ENCODE results near the gene GRM1. TPM values are rescaled to one million over a fixed set of nuclear protein-coding genes. Genes with fewer than 3 reads are reported as not detected.

Gene GRM1
- 0.16 TPM for total RNA-seq
- 0.01 TPM for polyA plus RNA-seq

- no peak within 1 kb of the TSS for H3K4me3 ChIP-seq (ENCODE audit: low read depth, low read length)
- no peaks in the 10 kb centered on the region for H3K4me1 ChIP-seq (ENCODE audit: insufficient read depth)
- WGBS: 3% methylated on average over 39 of the region's 39 CpGs
- H3K27ac ChIP-seq (ENCODE audit: low read depth): no peak within 1 kb of the TSS
- H3K36me3 ChIP-seq (ENCODE audit: insufficient read depth): no peaks in the 10 kb centered on the region
- DNase-seq (ENCODE audit: extremely low spot score): no peak
These were observed at the start of gene GRM1 for GRCh38 chr6:146028851-146029572. GRM1 (plus strand) TSS chr6:146029062; CDS start chr6:146029518, 456 bp downstream.

- no peaks in the 10 kb centered on the region for H3K36me3 ChIP-seq (ENCODE audit: insufficient read depth)
- H3K4me1 ChIP-seq (ENCODE audit: insufficient read depth): no peaks in the 10 kb centered on the region
- no peak for DNase-seq (ENCODE audit: extremely low spot score)
- H3K27ac ChIP-seq (ENCODE audit: low read depth): no peak overlapping the region
- H3K4me3 ChIP-seq (ENCODE audit: low read depth, low read length): no peak overlapping the region
- 64% methylated on average over 1 of the region's 1 CpG for WGBS
These were observed 19.5 kb upstream of the GRM1 start for GRCh38 chr6:146009338-146009737.

GRCh38 chr6:146014233-146014632 is 14.6 kb upstream of the GRM1 start:
- Histone ChIP-seq H3K4me3 (ENCODE audit: low read depth, low read length) (no peak overlapping the region), H3K4me1 (ENCODE audit: insufficient read depth) (no peaks in the 10 kb centered on the region), H3K27ac (ENCODE audit: low read depth) (no peak overlapping the region), H3K36me3 (ENCODE audit: insufficient read depth) (no peaks in the 10 kb centered on the region)
- DNase-seq (ENCODE audit: extremely low spot score): no peak

GRCh38 chr6:146017672-146018071 is 11.2 kb upstream of the GRM1 start:
- Histone ChIP-seq H3K4me1 (ENCODE audit: insufficient read depth) (no peaks in the 10 kb centered on the region), H3K4me3 (ENCODE audit: low read depth, low read length) (no peak overlapping the region), H3K27ac (ENCODE audit: low read depth) (no peak overlapping the region), H3K36me3 (ENCODE audit: insufficient read depth) (no peaks in the 10 kb centered on the region)
- DNase-seq (ENCODE audit: extremely low spot score): no peak

GRCh38 chr6:146026873-146027272 is 2.0 kb upstream of the GRM1 start:
- no peaks in the 10 kb centered on the region for H3K4me1 ChIP-seq (ENCODE audit: insufficient read depth)
- H3K4me3 ChIP-seq (ENCODE audit: low read depth, low read length): no peak overlapping the region
- no peaks in the 10 kb centered on the region for H3K36me3 ChIP-seq (ENCODE audit: insufficient read depth)
- no peak overlapping the region for H3K27ac ChIP-seq (ENCODE audit: low read depth)
- WGBS: 73% methylated on average over 3 of the region's 3 CpGs
- DNase-seq (ENCODE audit: extremely low spot score): no peak

GRCh38 chr6:146027586-146028251 is 1.1 kb upstream of the GRM1 start:
- 2% methylated on average over 31 of the region's 31 CpGs for WGBS
- Histone ChIP-seq H3K4me3 (ENCODE audit: low read depth, low read length) (no peak overlapping the region), H3K27ac (ENCODE audit: low read depth) (no peak overlapping the region), H3K36me3 (ENCODE audit: insufficient read depth) (no peaks in the 10 kb centered on the region), H3K4me1 (ENCODE audit: insufficient read depth) (no peaks in the 10 kb centered on the region)
- no peak for DNase-seq (ENCODE audit: extremely low spot score)

GRCh38 chr6:146028252-146028795 is 538 bp upstream of the GRM1 start:
- H3K4me3 ChIP-seq (ENCODE audit: low read depth, low read length): no peak overlapping the region
- no peak overlapping the region for H3K27ac ChIP-seq (ENCODE audit: low read depth)
- DNase-seq (ENCODE audit: extremely low spot score): no peak
- H3K4me1 ChIP-seq (ENCODE audit: insufficient read depth): no peaks in the 10 kb centered on the region
- no peaks in the 10 kb centered on the region for H3K36me3 ChIP-seq (ENCODE audit: insufficient read depth)
- 2% methylated on average over 19 of the region's 19 CpGs for WGBS

- Histone ChIP-seq H3K4me3 (ENCODE audit: low read depth, low read length) (no peak overlapping the region), H3K27ac (ENCODE audit: low read depth) (no peak overlapping the region), H3K4me1 (ENCODE audit: insufficient read depth) (no peaks in the 10 kb centered on the region), H3K36me3 (ENCODE audit: insufficient read depth) (no peaks in the 10 kb centered on the region)
- DNase-seq (ENCODE audit: extremely low spot score): no peak
- 19% methylated on average over 25 of the region's 25 CpGs for WGBS
These were observed 817 bp downstream of the GRM1 start for GRCh38 chr6:146029573-146030184.

- no peak for DNase-seq (ENCODE audit: extremely low spot score)
- no peaks in the 10 kb centered on the region for H3K4me1 ChIP-seq (ENCODE audit: insufficient read depth)
- H3K36me3 ChIP-seq (ENCODE audit: insufficient read depth): no peaks in the 10 kb centered on the region
- H3K4me3 ChIP-seq (ENCODE audit: low read depth, low read length): no peak overlapping the region
- no peak overlapping the region for H3K27ac ChIP-seq (ENCODE audit: low read depth)
- WGBS: 48% methylated on average over 4 of the region's 4 CpGs
These were observed 3.5 kb downstream of the GRM1 start for GRCh38 chr6:146032387-146032786.

- H3K4me3 ChIP-seq (ENCODE audit: low read depth, low read length): no peak overlapping the region
- DNase-seq (ENCODE audit: extremely low spot score): no peak
- H3K4me1 ChIP-seq (ENCODE audit: insufficient read depth): no peaks in the 10 kb centered on the region
- H3K36me3 ChIP-seq (ENCODE audit: insufficient read depth): no peaks in the 10 kb centered on the region
- H3K27ac ChIP-seq (ENCODE audit: low read depth): no peak overlapping the region
- WGBS: 95% methylated on average over 1 of the region's 1 CpG
These were observed 11.5 kb downstream of the GRM1 start for GRCh38 chr6:146040360-146040759.

GRCh38 chr6:146041282-146041681 is 12.4 kb downstream of the GRM1 start:
- DNase-seq (ENCODE audit: extremely low spot score): no peak

GRCh38 chr6:146047371-146047770 is 18.5 kb downstream of the GRM1 start:
- WGBS: 72% methylated on average over 2 of the region's 2 CpGs
- no peaks in the 10 kb centered on the region for H3K36me3 ChIP-seq (ENCODE audit: insufficient read depth)
- no peaks in the 10 kb centered on the region for H3K4me1 ChIP-seq (ENCODE audit: insufficient read depth)
- no peak overlapping the region for H3K4me3 ChIP-seq (ENCODE audit: low read depth, low read length)
- DNase-seq (ENCODE audit: extremely low spot score): no peak
- no peak overlapping the region for H3K27ac ChIP-seq (ENCODE audit: low read depth)

More at GRCh38 chr6:146041282-146041681, 12.4 kb downstream of the GRM1 start:
- Histone ChIP-seq H3K4me1 (ENCODE audit: insufficient read depth) (no peaks in the 10 kb centered on the region), H3K36me3 (ENCODE audit: insufficient read depth) (no peaks in the 10 kb centered on the region), H3K27ac (ENCODE audit: low read depth) (no peak overlapping the region), H3K4me3 (ENCODE audit: low read depth, low read length) (no peak overlapping the region)
- WGBS: 26% methylated on average over 1 of the region's 1 CpG

- H3K36me3 ChIP-seq (ENCODE audit: insufficient read depth): no peaks in the 10 kb centered on the region
- H3K27ac ChIP-seq (ENCODE audit: low read depth): no peak overlapping the region
- no peaks in the 10 kb centered on the region for H3K4me1 ChIP-seq (ENCODE audit: insufficient read depth)
- DNase-seq (ENCODE audit: extremely low spot score): no peak
- 70% methylated on average over 1 of the region's 1 CpG for WGBS
- no peak overlapping the region for H3K4me3 ChIP-seq (ENCODE audit: low read depth, low read length)
These were observed 21.3 kb downstream of the GRM1 start for GRCh38 chr6:146050168-146050567.

GRCh38 chr6:146056506-146056905 is 27.6 kb downstream of the GRM1 start:
- H3K4me3 ChIP-seq (ENCODE audit: low read depth, low read length): no peak overlapping the region
- no peaks in the 10 kb centered on the region for H3K4me1 ChIP-seq (ENCODE audit: insufficient read depth)
- no peak overlapping the region for H3K27ac ChIP-seq (ENCODE audit: low read depth)
- WGBS: 76% methylated on average over 6 of the region's 6 CpGs
- no peaks in the 10 kb centered on the region for H3K36me3 ChIP-seq (ENCODE audit: insufficient read depth)
- DNase-seq (ENCODE audit: extremely low spot score): no peak

Measured in urinary bladder (tissue), 4 donors.